Large intestine (tissue), 3 donors: ENCODE measurements around the gene SYTL2. TPM values are rescaled to one million over a fixed set of nuclear protein-coding genes. Genes with fewer than 3 reads are reported as not detected.

ENCODE experiments used
- DNase-seq, 2 donors: peaks; one replicate each; pipeline versions ENCODE4 v3.0.0 to v3.0.0-alpha.2; 2013
- H3K27ac ChIP-seq: one replicate; pipeline ENCODE4 v1.5.1; 2013; ENCODE audit warnings: low read length
- H3K27me3 ChIP-seq: 2 replicates; pipeline ENCODE4 v1.6.1; 2013; ENCODE audit warnings: low read length; ENCODE audit not compliant: control insufficient read depth, insufficient read depth
- H3K36me3 ChIP-seq: 2 replicates; pipeline ENCODE4 v1.6.1; 2013; ENCODE audit warnings: low read length; ENCODE audit not compliant: control insufficient read depth, insufficient read depth
- H3K4me1 ChIP-seq: one replicate; pipeline ENCODE4 v1.6.1; 2013; ENCODE audit warnings: low read length; ENCODE audit not compliant: control insufficient read depth, insufficient read depth
- H3K4me3 ChIP-seq: one replicate; pipeline ENCODE4 v1.5.1; 2013; ENCODE audit warnings: low read length
- H3K9me3 ChIP-seq: one replicate; pipeline ENCODE4 v1.6.1; 2013; ENCODE audit warnings: mild to moderate bottlenecking, low read depth, low read length, moderate library complexity; ENCODE audit not compliant: control insufficient read depth
- WGBS: methylation state at CpG from one replicate; pipeline ENCODE4 v1.1.5; 2013; ENCODE audit warnings: low lambda C conversion rate; ENCODE audit not compliant: insufficient coverage; 5-methylcytosine and 5-hydroxymethylcytosine counted together
- polyA plus RNA-seq: library from polyadenylated mRNA; unstranded; fragments of 120-200 nt; gene quantifications from one replicate; pipeline ENCODE4 v1.2.1, GENCODE V29; 2013

SYTL2 gene
- polyA plus RNA-seq, 1 donor: 40.9 TPM

DNA sequence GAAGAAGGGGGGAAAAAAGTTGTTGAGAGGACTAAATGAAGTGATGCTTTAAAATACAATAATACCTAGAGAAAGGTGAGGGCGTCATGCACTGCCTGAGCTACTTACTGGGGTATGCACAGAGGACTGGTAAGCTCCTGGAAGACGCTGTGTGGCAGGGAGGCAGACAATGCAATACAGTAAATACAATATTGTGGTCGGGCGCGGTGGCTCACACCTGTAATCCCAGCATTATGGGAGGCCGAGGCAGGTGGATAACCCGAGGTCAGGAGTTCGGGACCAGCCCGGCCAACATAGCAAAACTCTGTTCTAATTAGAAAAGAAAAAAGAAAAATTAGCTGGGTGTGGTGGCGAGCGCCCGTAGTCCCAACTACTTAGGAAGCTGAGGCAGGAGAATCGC, 683 bp upstream of the SYTL2 start:
- DNase-seq: no peak
- no peaks in the 10 kb centered on the region for H3K27me3 ChIP-seq
- peak overlapping the region; percentile 29 for H3K4me3 ChIP-seq
- no peaks in the 10 kb centered on the region for H3K36me3 ChIP-seq
- no peak overlapping the region for H3K27ac ChIP-seq
- no CpG with 5 or more reads among the region's 13 CpGs for WGBS
- H3K9me3 ChIP-seq: no peaks in the 10 kb centered on the region
- peaks cover 27% of the 10 kb centered on the region for H3K4me1 ChIP-seq

DNA sequence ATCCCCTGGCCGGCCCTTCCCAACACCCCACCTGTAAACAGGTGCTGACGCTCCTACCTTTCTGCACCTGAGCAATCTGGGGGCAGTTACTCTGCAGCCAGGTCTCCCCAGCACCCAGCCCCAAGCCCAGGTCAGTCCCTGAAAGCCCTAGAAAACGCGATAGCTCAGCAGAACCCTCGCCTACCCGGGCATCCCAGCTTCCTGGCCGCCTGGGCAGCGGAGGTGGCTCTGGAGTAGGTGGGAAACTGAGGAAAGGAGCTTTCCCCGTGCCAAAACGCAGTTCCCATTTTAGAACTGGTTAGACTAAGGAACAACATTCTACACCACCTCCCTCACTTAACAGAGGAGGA, 445 bp downstream of the SYTL2 start:
- Histone ChIP-seq H3K36me3 (no peaks in the 10 kb centered on the region), H3K27me3 (no peaks in the 10 kb centered on the region), H3K4me3 (peak overlapping the region; percentile 50), H3K9me3 (no peaks in the 10 kb centered on the region), H3K27ac (no peak overlapping the region), H3K4me1 (peaks cover 27% of the 10 kb centered on the region)
- DNase-seq: no peak
- WGBS: no CpG with 5 or more reads among the region's 10 CpGs

DNA sequence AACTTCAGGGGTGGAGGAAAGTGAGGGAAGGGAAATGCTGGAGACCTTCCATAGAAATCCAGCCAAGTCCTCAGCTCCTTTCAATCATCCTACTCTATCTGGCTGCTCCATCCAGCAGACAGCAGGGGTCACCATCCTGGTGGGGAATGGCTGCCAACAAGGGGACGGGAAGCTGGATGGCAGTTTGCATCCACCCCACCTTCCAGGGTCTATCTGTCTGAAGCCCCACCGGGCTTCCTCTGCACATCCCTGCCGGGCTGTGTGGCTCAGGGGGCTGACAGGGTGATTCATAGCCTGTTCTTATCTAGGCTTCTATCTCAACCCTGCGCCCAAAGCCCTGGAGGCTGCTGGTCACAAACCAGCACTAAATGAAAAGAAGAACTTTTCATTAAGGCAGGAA, 1.1 kb downstream of the SYTL2 start:
- H3K4me1 ChIP-seq: peaks cover 27% of the 10 kb centered on the region
- no peak overlapping the region for H3K27ac ChIP-seq
- H3K9me3 ChIP-seq: no peaks in the 10 kb centered on the region
- peak overlapping the region; percentile 50 for H3K4me3 ChIP-seq
- H3K36me3 ChIP-seq: no peaks in the 10 kb centered on the region
- peak in 1 of 2 donors; percentile 32 for DNase-seq
- H3K27me3 ChIP-seq: no peaks in the 10 kb centered on the region
- WGBS: no CpG with 5 or more reads among the region's 4 CpGs

DNA sequence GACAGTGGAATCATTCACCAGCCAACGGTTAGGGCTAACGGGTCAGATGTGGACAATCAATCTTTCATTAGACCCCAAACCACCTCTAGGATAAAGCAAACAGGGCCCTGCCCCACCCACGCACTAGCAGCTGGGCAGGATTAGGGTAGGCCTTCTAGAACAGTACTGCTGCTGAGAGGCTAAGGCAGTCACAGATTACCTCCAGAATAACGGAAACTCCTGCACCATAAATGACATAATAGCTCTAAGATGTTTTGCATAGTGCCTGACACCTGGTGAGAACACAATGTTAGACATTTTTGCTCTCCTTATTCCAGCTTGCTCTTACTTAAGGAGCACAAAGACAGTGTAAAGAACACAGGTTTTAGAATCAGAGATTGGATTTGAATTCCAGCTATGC, 1.8 kb downstream of the SYTL2 start:
- Histone ChIP-seq H3K27me3 (no peaks in the 10 kb centered on the region), H3K9me3 (no peaks in the 10 kb centered on the region), H3K4me1 (peaks cover 25% of the 10 kb centered on the region), H3K27ac (no peak overlapping the region), H3K36me3 (no peaks in the 10 kb centered on the region), H3K4me3 (no peak overlapping the region)
- no peak for DNase-seq
- WGBS: 60% methylated on average over 1 of the region's 4 CpGs

DNA sequence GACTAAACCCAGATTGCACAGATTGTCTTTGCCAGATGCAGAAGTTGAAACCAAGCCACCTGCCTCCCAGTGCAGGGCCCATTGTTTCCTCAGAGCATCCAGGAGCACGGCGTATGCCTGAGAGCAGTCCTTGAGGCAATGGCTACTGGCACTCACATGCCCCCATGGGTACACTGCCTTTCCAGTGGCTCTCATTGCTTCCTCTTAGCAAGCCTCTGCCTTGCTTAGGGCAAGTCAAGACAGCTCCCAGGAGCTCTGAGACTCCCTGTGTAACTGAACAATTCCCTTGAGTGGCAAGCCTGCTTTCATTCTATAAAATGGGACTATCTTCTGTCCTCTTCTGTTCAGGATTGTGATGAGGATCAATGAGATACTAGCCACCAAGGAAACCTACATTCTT, 4.1 kb downstream of the SYTL2 start:
- H3K4me1 ChIP-seq: peaks cover 16% of the 10 kb centered on the region
- H3K27me3 ChIP-seq: no peaks in the 10 kb centered on the region
- no peak for DNase-seq
- H3K36me3 ChIP-seq: no peaks in the 10 kb centered on the region
- H3K9me3 ChIP-seq: no peaks in the 10 kb centered on the region
- no peak overlapping the region for H3K27ac ChIP-seq
- no peak overlapping the region for H3K4me3 ChIP-seq
- WGBS: no CpG with 5 or more reads among the region's 2 CpGs

DNA sequence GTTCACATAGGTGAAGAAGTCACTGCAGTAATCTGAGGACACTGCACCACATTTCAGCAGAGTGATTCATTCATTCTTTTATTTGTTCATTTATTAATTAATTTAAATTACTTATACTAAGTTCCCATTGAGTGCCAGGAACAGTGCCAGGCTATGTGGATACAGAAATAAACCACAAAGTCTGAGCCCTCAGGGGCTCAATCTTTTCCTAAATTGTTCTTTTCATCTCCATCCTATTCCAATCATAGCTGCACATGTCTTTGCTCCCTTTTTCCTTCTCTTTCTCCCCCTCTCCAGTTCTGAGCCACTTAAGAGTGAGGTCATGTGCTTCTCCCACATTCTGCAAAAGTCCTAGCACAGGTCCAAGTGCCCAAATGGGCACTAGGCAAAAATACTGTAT, 4.9 kb downstream of the SYTL2 start:
- Histone ChIP-seq H3K27ac (no peak overlapping the region), H3K4me3 (no peak overlapping the region), H3K4me1 (peaks cover 11% of the 10 kb centered on the region), H3K9me3 (no peaks in the 10 kb centered on the region), H3K36me3 (no peaks in the 10 kb centered on the region), H3K27me3 (no peaks in the 10 kb centered on the region)
- DNase-seq: no peak

DNA sequence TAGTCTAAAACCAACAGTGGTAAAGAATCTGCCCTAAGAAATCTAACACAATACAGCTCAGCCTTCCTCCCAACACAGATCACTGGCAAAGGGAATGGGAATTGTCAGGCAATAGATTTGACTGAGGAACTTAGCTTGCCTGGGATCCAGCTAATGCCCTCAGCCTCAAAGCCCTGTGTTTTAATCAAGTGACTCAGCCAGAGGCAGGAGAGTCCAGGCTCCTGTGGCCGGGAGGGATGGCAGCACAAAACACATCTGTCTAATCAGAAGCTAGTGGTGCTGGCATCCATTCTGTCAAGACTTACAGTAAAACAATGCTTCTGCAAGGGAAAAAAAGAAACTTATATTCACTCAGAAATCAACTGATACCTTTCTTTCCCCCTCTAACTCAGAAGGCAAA, 5.6 kb downstream of the SYTL2 start:
- Histone ChIP-seq H3K9me3 (no peaks in the 10 kb centered on the region), H3K4me3 (no peak overlapping the region), H3K27ac (no peak overlapping the region), H3K27me3 (no peaks in the 10 kb centered on the region), H3K36me3 (no peaks in the 10 kb centered on the region), H3K4me1 (peaks cover 9% of the 10 kb centered on the region)
- no CpG with 5 or more reads among the region's 1 CpG for WGBS
- DNase-seq: no peak

DNA sequence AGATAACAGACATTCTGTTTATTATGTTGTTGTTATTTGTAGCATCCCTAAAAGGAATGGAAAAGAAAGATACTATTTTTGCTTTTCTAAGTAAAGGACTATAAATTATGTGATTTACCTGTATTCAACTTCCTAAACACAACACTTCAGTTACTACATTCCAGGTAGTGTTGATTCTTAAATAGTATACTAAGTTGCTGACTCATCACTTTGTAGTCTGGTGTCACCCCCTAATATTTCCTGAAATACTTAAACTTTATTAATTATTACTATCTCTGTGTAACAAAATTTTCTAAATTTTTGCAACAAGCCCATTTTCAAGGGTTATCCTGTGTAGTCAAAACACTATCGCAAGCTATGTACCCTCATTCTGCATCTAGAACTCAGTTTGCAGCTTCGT, 7.0 kb downstream of the SYTL2 start:
- WGBS: 100% methylated on average over 1 of the region's 2 CpGs
- Histone ChIP-seq H3K4me1 (peaks cover 10% of the 10 kb centered on the region), H3K9me3 (no peaks in the 10 kb centered on the region), H3K4me3 (no peak overlapping the region), H3K36me3 (no peaks in the 10 kb centered on the region), H3K27me3 (no peaks in the 10 kb centered on the region), H3K27ac (no peak overlapping the region)
- DNase-seq: no peak

DNA sequence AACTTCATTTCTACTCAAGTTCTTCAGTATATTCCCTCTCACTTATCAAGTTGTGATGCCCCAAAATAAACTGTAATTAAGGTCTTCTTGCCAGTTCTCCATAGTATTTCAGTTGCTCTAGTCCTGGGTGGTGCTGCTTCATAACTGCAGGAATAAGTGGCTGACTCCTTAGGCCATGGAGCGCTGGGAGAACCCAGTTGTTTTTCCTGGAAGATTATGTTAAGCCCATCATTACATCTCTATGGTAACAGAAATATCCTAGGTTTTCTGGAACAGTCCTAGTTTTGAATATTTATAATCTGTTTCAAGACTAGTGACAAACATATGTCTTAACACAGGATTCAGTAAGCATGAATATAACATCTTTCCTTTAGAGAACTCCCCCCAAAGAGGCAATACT, 7.6 kb downstream of the SYTL2 start:
- Histone ChIP-seq H3K4me1 (peaks cover 14% of the 10 kb centered on the region), H3K27me3 (no peaks in the 10 kb centered on the region), H3K4me3 (no peak overlapping the region), H3K36me3 (no peaks in the 10 kb centered on the region), H3K27ac (no peak overlapping the region), H3K9me3 (no peaks in the 10 kb centered on the region)
- 60% methylated on average over 1 of the region's 1 CpG for WGBS
- no peak for DNase-seq

DNA sequence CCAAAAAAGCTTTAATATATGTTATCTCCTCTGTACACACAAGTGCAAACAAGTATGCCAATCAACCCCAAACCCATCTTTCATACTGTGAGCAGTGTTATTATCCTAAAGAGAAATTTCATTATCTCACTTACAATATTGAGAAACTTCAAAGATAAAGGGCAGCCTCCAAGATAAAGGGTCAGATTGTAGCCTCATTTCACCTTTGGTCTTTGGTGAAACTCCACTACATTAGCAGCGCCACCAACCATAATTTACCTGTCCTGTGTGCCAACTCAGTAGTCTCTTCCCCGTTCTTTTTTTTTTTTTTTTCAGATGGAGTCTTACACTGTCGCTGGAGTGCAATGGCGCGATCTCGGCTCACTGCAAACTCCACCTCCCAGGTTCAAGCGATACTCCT, 9.4 kb downstream of the SYTL2 start:
- Histone ChIP-seq H3K27ac (no peak overlapping the region), H3K9me3 (no peaks in the 10 kb centered on the region), H3K36me3 (no peaks in the 10 kb centered on the region), H3K27me3 (no peaks in the 10 kb centered on the region), H3K4me1 (peaks cover 14% of the 10 kb centered on the region), H3K4me3 (no peak overlapping the region)
- WGBS: no CpG with 5 or more reads among the region's 7 CpGs
- DNase-seq: no peak

DNA sequence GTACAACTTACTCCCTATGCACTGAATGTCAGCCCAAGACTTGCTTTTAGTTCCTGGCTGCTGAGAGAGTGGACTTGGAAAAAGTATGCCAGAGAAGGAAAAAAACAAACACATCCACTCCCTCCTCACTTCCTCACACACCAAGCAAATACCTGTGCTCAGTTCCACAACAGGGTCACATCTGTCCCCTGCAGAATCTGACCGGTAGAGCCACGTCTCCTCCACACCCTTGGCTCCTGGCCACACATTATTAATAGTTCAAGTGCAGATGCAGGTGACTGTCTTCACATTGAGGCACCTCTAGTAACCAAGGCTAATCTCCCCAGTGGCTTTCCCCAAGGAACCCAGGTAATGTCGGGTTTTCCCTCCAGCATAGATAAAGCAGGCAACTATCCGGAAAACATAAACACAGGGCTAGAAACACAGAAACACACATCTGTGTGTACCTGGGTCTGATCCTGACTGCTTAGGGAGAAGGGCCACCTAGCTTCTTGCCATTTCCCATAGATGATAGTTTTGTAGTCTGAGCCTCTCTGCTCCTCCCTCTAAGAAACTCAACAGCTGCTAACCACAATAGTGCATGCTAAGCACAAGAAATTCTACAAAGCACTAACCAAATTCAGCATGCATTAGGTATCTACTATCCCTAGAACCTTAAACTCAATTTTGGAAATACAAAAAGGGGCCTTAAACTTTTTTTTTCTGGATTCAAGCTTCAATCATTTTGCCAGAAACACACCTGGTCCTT, 10.2 kb downstream of the SYTL2 start:
- H3K9me3 ChIP-seq: no peaks in the 10 kb centered on the region
- no peak overlapping the region for H3K27ac ChIP-seq
- no peaks in the 10 kb centered on the region for H3K36me3 ChIP-seq
- peaks cover 16% of the 10 kb centered on the region for H3K4me1 ChIP-seq
- no CpG with 5 or more reads among the region's 4 CpGs for WGBS
- DNase-seq: no peak
- no peaks in the 10 kb centered on the region for H3K27me3 ChIP-seq
- H3K4me3 ChIP-seq: no peak overlapping the region
